ENCODE data around the gene EEPD1. TPM values are rescaled to one million over a fixed set of nuclear protein-coding genes. Genes with fewer than 3 reads are reported as not detected.
"Not testable (repeated sequence)": the region's sequence is repeated elsewhere in the genome, so short reads cannot be mapped to it uniquely, and the experiment has no call there.

Gene EEPD1
- total RNA-seq, 2 experiments from 2014 or later: 1.4 to 3.3 TPM

GRCh38 chr7:36117203-36117840 is 35.7 kb upstream of the EEPD1 start:
- H3K9me3 Mint-ChIP-seq (ENCODE audit: low read depth): no peaks in the 10 kb centered on the region
- DNase-seq: no peak
- CTCF ChIA-PET: interaction anchor here (1.0 kb wide), 1 partner anchor 35 kb away, joined by 3 read pairs; no protein-coding TSS in a partner anchor
- no peak overlapping the region for H3K27ac Mint-ChIP-seq
- H3K36me3 Mint-ChIP-seq: no peaks in the 10 kb centered on the region
- H3K27me3 Mint-ChIP-seq: peaks cover 59% of the 10 kb centered on the region
- ATAC-seq: no peak
- H3K4me3 Mint-ChIP-seq: no peak overlapping the region
- H3K4me1 Mint-ChIP-seq: peaks cover 29% of the 10 kb centered on the region

GRCh38 chr7:36118344-36118743 is 34.7 kb upstream of the EEPD1 start:
- peaks cover 29% of the 10 kb centered on the region for H3K4me1 Mint-ChIP-seq
- H3K27ac Mint-ChIP-seq: no peak overlapping the region
- CTCF ChIA-PET: interaction anchor here (1.0 kb wide), 1 partner anchor 34 kb away, joined by 3 read pairs; no protein-coding TSS in a partner anchor
- no peak for ATAC-seq
- no peak for DNase-seq
- no peak overlapping the region for H3K4me3 Mint-ChIP-seq
- peaks cover 62% of the 10 kb centered on the region for H3K27me3 Mint-ChIP-seq
- H3K9me3 Mint-ChIP-seq (ENCODE audit: low read depth): no peaks in the 10 kb centered on the region
- peaks cover 1% of the 10 kb centered on the region for H3K36me3 Mint-ChIP-seq

DNA sequence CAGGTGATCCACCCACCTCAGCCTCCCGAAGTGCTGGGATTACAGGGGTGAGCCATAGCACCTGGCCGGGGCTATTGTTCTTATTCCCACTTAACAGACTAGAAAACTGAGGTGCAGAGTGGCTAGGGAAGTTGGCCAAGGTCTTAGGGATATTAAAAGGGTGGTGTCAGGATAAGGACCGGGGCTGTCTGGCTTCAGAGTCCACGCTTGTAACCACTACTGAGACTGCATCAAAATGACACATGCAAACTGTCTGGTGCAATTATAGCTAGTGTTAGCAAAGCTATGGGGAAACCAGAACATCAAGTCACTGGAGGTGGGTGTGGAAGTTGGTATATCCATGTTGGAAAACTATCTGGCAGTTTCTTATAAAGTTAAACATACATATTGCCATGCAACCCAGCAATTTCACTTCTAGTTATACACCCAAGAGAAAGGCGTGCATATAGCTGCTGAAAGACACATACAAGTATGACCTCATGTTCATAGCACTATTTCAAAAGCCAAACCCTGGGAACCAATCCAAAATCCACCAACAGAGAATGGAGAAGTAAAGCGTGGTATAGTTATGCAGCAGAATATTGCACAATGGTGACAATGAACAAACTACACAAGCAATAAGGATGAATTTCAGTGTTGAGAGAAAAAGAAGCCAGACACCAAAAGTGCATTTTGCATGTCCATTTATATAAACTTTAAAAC is 33.9 kb upstream of the EEPD1 start:
- ATAC-seq: no peak
- Mint-ChIP-seq H3K4me3 (no peak overlapping the region), H3K9me3 (ENCODE audit: low read depth) (no peaks in the 10 kb centered on the region), H3K27ac (no peak overlapping the region), H3K4me1 (peaks cover 29% of the 10 kb centered on the region), H3K36me3 (peaks cover 1% of the 10 kb centered on the region), H3K27me3 (peaks cover 65% of the 10 kb centered on the region)
- no peak for DNase-seq
- CTCF ChIA-PET: no interaction called here

GRCh38 chr7:36119983-36120646 is 32.9 kb upstream of the EEPD1 start:
- H3K4me3 Mint-ChIP-seq; H3K36me3 Mint-ChIP-seq; ATAC-seq; H3K27ac Mint-ChIP-seq; CTCF ChIA-PET; H3K9me3 Mint-ChIP-seq (ENCODE audit: low read depth); DNase-seq: not testable (repeated sequence)
- Mint-ChIP-seq H3K4me1 (peaks cover 25% of the 10 kb centered on the region), H3K27me3 (peaks cover 62% of the 10 kb centered on the region)

DNA sequence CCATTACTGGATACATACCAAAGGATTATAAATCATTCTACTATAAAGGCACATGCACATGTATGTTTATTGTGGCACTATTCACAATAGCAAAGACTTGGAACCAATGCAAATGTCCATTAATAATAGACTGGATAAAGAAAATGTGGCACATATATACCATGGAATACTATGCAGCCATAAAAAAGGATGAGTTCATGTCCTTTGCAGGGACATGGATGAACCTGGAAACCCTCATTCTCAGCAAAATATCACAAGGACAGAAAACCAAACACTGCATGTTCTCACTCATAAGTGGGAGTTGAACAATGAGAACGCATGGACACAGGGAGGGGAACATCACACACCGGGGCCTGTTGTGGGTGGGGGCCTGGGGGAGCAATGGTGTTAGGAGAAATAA is 27.4 kb upstream of the EEPD1 start:
- ATAC-seq; H3K27ac Mint-ChIP-seq; DNase-seq; H3K4me3 Mint-ChIP-seq; H3K9me3 Mint-ChIP-seq (ENCODE audit: low read depth); H3K4me1 Mint-ChIP-seq; CTCF ChIA-PET; H3K36me3 Mint-ChIP-seq: not testable (repeated sequence)
- peaks cover 32% of the 10 kb centered on the region for H3K27me3 Mint-ChIP-seq

DNA sequence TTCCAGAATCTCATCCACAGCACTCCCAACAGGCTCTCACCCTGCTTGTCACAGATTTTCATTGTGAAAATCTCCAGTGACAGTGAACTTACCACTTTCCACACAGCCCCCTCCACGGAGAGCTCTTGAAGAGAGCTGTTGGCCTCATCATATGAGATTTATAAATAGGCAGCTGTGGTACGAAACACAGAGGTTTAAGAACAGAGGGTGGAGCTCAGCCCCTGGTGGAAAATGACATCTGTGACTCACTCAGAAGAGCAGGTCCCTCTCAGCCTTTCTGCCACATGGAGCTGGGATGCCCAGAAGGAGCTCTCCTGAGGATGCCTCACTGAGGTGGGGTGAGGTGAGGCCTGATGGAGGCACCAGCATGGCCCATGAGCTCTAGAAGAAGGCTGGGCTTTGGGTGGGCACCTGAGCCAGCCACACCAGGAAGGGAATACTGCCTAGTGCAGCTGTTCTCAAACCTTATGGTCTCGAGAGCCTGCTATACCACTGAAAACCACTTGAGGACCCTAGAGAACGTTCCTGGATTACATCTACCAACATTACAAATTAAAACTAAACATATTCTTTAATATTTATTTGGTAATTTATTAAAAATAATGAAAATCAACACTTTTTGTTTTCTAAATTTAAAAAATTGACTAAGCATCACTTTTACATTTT is 25.8 kb upstream of the EEPD1 start:
- Mint-ChIP-seq H3K27ac (no peak overlapping the region), H3K27me3 (peaks cover 28% of the 10 kb centered on the region), H3K9me3 (ENCODE audit: low read depth) (no peaks in the 10 kb centered on the region), H3K4me3 (no peak overlapping the region), H3K36me3 (peaks cover 1% of the 10 kb centered on the region), H3K4me1 (no peaks in the 10 kb centered on the region)
- DNase-seq: no peak
- no peak for ATAC-seq
- CTCF ChIA-PET: no interaction called here

DNA sequence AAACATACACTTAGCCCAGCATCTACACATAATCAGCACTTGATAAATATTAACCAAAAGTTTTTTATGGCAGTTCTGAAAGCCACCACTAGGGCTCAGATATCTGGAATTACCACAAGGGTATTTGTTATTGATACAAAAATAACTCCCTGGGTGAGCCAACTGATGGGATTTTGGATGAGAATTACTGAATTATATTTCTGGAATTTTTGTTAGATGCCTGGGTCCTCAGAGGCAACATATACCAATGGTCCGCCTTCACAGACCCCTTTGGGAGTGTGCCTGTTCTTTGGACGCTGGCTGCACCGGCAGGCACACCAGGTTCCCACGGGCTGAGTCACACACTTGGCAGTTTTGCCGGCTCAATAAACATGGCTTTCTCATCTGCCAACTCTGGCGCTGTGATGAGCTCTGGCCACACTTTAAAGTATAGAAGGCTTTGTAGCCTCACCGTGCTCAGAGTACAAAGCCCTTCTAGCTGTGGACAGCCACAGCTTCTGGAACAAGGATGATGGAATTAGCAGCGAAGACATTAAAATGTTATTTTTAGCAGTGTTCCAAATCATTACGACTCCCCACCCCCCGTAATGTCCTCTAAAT is 24.5 kb upstream of the EEPD1 start:
- Mint-ChIP-seq H3K27me3 (peaks cover 17% of the 10 kb centered on the region), H3K4me3 (no peak overlapping the region), H3K9me3 (ENCODE audit: low read depth) (no peaks in the 10 kb centered on the region), H3K27ac (no peak overlapping the region), H3K4me1 (no peaks in the 10 kb centered on the region), H3K36me3 (no peaks in the 10 kb centered on the region)
- DNase-seq: no peak
- CTCF ChIA-PET: interaction anchor here (0.6 kb wide), 1 partner anchor 14 kb away, joined by 3 read pairs; no protein-coding TSS in a partner anchor
- ATAC-seq: no peak

- H3K36me3 Mint-ChIP-seq: no peaks in the 10 kb centered on the region
Observed at GRCh38 chr7:36129048-36129534, 24.0 kb upstream of the EEPD1 start.

DNA sequence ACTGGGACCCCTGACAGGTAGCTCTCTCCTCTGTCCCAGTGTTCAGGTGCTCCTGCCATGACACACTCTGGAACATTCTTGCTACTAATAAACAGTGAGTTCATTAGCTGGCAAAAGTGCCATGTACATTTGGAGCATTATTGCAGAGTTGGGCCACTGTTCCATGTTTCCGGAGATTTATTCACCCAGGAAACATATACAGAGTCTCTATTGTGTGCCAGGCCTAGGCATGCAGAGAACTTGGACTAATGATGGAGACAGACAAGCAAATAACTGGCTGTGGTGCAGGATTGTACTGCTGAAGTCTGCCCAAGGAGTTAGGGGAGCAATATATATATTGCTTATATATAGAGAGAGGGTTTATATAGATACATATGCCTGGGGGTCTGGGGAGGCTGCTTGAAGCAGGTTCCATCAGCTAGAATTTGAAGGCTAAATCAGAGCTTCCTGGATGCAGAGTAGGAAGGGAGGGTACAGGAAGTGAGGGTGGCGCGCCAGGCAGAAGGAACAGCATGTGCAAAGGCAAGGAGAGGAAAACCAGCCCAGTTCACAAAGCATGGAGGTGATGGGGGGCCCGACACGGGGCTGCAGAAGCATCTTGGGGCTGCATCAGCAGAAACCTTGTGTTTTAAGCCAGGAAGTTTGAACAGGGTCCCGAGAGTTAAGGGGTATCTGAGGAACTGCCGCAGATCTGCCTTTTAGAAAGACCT is 22.7 kb upstream of the EEPD1 start:
- no peak overlapping the region for H3K4me3 Mint-ChIP-seq
- CTCF ChIA-PET: no interaction called here
- DNase-seq: no peak

More at GRCh38 chr7:36129048-36129534, 24.0 kb upstream of the EEPD1 start:
- H3K27me3 Mint-ChIP-seq: peaks cover 14% of the 10 kb centered on the region
- no peak overlapping the region for H3K27ac Mint-ChIP-seq
- no peaks in the 10 kb centered on the region for H3K4me1 Mint-ChIP-seq
- no peak for DNase-seq
- CTCF ChIA-PET: interaction anchor here (0.6 kb wide), 1 partner anchor 14 kb away, joined by 3 read pairs; no protein-coding TSS in a partner anchor
- H3K4me3 Mint-ChIP-seq: no peak overlapping the region
- H3K9me3 Mint-ChIP-seq (ENCODE audit: low read depth): no peaks in the 10 kb centered on the region
- ATAC-seq: no peak

DNA sequence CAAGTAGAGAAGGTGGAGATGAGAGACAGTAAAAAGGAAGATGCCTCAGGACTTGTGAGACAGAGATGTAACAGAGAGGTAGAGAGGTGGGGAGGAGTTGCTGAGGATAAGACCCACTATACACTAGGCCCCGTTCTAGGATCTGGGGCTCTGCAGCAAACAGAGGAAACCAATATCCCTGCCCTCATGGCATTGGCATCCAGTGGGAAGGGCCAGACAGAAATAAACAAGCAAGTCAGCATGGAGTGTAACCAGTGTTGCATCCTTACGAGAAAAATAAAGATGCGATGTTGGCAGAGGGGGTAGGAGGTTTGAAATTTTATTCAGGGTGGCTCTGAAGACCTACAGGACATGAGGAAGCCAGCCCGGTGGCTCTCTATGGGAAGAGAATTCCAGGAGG is 22.0 kb upstream of the EEPD1 start:
- CTCF ChIA-PET: no interaction called here
- no peak for ATAC-seq
- no peak overlapping the region for H3K4me3 Mint-ChIP-seq
- no peaks in the 10 kb centered on the region for H3K4me1 Mint-ChIP-seq
- H3K27me3 Mint-ChIP-seq: peaks cover 10% of the 10 kb centered on the region
- no peak for DNase-seq
- no peaks in the 10 kb centered on the region for H3K36me3 Mint-ChIP-seq
- no peak overlapping the region for H3K27ac Mint-ChIP-seq
- no peaks in the 10 kb centered on the region for H3K9me3 Mint-ChIP-seq (ENCODE audit: low read depth)

More for the DNA sequence above, 22.7 kb upstream of the EEPD1 start:
- ATAC-seq: no peak
- no peak overlapping the region for H3K27ac Mint-ChIP-seq
- H3K4me1 Mint-ChIP-seq: no peaks in the 10 kb centered on the region
- H3K9me3 Mint-ChIP-seq (ENCODE audit: low read depth): no peaks in the 10 kb centered on the region
- no peaks in the 10 kb centered on the region for H3K36me3 Mint-ChIP-seq
- H3K27me3 Mint-ChIP-seq: peaks cover 10% of the 10 kb centered on the region

DNA sequence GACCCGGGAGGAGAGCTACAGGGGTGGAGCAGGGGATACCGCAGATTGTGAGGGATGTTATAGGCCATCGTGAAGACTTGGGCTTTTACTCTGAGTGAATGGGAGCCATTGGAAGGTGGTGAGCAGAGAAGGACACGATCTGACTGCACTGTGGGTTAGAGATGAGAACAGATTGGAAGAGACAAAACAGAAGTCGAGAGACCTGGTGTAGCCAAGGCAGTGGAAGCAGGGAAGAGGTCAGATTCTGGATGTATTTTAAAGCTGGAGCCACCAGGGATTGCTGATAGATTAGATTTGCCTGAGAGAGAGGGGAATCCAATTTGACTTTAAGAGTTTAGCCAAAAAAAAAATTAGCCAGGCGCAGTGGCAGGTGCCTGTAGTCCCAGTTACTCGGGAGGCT is 21.6 kb upstream of the EEPD1 start:
- no peak overlapping the region for H3K4me3 Mint-ChIP-seq
- no peaks in the 10 kb centered on the region for H3K36me3 Mint-ChIP-seq
- no peaks in the 10 kb centered on the region for H3K9me3 Mint-ChIP-seq (ENCODE audit: low read depth)
- peaks cover 11% of the 10 kb centered on the region for H3K27me3 Mint-ChIP-seq
- DNase-seq (no peak), ATAC-seq (no peak)
- CTCF ChIA-PET: no interaction called here
- no peak overlapping the region for H3K27ac Mint-ChIP-seq
- H3K4me1 Mint-ChIP-seq: no peaks in the 10 kb centered on the region

DNA sequence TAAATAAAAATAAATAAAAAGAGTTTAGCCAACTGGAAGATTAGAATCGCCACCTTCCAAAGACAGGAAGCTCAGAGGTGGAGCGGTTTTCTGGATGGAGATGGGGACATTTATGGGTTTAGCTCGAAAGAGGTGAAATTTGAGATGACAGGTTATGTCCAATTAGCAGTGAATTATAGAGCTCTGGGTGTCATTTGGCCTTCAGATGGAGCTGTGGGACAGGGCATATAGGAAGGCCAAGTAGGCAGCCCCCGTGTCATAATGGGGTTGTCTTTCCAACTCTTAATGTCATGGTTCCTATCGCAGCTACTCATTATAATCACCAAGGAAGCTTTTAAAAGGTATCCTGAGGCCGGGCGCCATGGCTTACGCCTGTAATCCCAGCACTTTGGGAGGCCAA is 21.0 kb upstream of the EEPD1 start:
- H3K36me3 Mint-ChIP-seq: no peaks in the 10 kb centered on the region
- no peak for DNase-seq
- H3K27me3 Mint-ChIP-seq: peaks cover 13% of the 10 kb centered on the region
- H3K4me3 Mint-ChIP-seq: no peak overlapping the region
- H3K9me3 Mint-ChIP-seq (ENCODE audit: low read depth): no peaks in the 10 kb centered on the region
- ATAC-seq: no peak
- CTCF ChIA-PET: no interaction called here
- H3K4me1 Mint-ChIP-seq: peaks cover 1% of the 10 kb centered on the region
- no peak overlapping the region for H3K27ac Mint-ChIP-seq

Measured in activated CD8-positive, alpha-beta memory T cell treated with anti-CD3 and anti-CD28 coated beads, Interleukin-2, amount 10 ng/mL, durations not matched to agents 7 days and 5 days (primary cell).